ENCODE data around the gene CDKN2B.

Gene CDKN2B

DNA sequence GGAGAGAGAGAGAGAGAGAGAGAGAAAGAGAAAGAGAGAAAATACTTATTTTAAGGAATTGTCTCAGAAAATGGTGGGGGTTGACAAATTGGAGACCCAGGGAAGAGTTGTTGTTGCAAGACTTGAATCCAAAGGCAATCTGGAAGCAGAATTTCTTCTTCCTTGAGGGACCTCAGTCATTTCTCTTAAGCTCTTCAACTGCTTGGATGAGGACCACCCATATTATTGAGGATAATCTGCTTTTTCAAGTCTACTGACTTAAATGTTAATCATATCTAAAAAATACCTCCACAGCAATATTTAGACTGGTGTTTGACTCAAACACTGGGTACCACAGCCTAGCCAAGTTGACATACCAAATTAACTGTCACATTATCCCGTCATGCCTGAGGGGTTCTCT is 11.6 kb downstream of the CDKN2B start:
- H3K9me3 ChIP-seq = no peaks in the 10 kb centered on the region
- TF ChIP-seq, protein P1, sequence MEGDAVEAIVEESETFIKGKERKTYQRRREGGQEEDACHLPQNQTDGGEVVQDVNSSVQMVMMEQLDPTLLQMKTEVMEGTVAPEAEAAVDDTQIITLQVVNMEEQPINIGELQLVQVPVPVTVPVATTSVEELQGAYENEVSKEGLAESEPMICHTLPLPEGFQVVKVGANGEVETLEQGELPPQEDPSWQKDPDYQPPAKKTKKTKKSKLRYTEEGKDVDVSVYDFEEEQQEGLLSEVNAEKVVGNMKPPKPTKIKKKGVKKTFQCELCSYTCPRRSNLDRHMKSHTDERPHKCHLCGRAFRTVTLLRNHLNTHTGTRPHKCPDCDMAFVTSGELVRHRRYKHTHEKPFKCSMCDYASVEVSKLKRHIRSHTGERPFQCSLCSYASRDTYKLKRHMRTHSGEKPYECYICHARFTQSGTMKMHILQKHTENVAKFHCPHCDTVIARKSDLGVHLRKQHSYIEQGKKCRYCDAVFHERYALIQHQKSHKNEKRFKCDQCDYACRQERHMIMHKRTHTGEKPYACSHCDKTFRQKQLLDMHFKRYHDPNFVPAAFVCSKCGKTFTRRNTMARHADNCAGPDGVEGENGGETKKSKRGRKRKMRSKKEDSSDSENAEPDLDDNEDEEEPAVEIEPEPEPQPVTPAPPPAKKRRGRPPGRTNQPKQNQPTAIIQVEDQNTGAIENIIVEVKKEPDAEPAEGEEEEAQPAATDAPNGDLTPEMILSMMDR (IDR thresholded peaks at IDR 0.05) = no peak
- peaks cover 95% of the 10 kb centered on the region for H3K27me3 ChIP-seq
- H3K27ac ChIP-seq = no peak overlapping the region
- peaks cover 22 to 25% of the 10 kb centered on the region in 2 experiments for H3K4me1 ChIP-seq (ENCODE audit: control insufficient read depth in 1 of 2, insufficient read depth in 1 of 2, low read depth in 1 of 2, low read length in 1 of 2)
- H3K36me3 ChIP-seq = no peaks in the 10 kb centered on the region
- no peak overlapping the region for H3K4me3 ChIP-seq (ENCODE audit: low read depth in 1 of 2, low read length in 1 of 2)

DNA sequence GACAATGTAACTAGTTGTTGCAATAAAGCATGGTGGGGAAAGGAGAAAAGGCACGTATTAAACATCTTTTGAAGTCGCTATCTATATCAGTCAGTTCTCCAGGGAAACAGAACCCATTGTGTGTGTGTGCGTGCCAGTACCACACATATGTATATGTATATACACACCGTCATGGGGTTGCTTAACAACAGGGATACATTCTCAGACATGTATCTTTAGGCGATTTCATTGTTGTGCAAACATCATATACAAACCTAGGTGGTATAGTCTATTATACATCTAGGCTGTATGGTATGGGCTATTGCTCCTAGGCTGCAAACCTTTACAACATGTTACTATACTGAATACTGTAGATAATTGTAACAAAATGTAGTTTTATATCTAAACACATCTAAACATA is 12.2 kb downstream of the CDKN2B start:
- H3K4me3 ChIP-seq (ENCODE audit: low read depth in 1 of 2, low read length in 1 of 2) = no peak overlapping the region
- no peaks in the 10 kb centered on the region for H3K36me3 ChIP-seq
- H3K4me1 ChIP-seq (ENCODE audit: control insufficient read depth in 1 of 2, insufficient read depth in 1 of 2, low read depth in 1 of 2, low read length in 1 of 2) = peaks cover 22 to 25% of the 10 kb centered on the region in 2 experiments
- no peak overlapping the region for H3K27ac ChIP-seq
- no peaks in the 10 kb centered on the region for H3K9me3 ChIP-seq
- peaks cover 95% of the 10 kb centered on the region for H3K27me3 ChIP-seq
- TF ChIP-seq, protein P1 (IDR thresholded peaks at IDR 0.05) = no peak

DNA sequence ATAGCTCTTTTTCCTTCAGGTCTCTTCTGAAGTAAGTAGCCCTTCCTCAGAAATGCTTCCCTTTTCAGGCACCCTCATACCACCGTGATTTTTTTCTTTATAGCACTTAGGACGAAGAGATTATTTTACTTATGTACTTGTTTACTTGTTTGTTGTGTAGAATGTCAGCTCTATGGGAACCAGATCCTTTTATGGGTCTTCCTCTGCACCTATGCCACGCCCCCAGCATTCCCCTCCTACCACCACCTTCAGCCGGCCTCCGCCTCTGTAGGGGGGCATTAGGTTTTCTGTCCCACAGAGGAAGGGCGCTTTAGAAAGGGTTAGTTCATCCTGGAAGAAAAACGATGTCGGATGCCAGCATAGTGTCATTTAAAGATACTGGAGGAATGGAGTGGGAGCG is 12.7 kb downstream of the CDKN2B start:
- no peak overlapping the region for H3K27ac ChIP-seq
- H3K36me3 ChIP-seq = no peaks in the 10 kb centered on the region
- TF ChIP-seq, protein P1 (IDR thresholded peaks at IDR 0.05) = no peak

DNA sequence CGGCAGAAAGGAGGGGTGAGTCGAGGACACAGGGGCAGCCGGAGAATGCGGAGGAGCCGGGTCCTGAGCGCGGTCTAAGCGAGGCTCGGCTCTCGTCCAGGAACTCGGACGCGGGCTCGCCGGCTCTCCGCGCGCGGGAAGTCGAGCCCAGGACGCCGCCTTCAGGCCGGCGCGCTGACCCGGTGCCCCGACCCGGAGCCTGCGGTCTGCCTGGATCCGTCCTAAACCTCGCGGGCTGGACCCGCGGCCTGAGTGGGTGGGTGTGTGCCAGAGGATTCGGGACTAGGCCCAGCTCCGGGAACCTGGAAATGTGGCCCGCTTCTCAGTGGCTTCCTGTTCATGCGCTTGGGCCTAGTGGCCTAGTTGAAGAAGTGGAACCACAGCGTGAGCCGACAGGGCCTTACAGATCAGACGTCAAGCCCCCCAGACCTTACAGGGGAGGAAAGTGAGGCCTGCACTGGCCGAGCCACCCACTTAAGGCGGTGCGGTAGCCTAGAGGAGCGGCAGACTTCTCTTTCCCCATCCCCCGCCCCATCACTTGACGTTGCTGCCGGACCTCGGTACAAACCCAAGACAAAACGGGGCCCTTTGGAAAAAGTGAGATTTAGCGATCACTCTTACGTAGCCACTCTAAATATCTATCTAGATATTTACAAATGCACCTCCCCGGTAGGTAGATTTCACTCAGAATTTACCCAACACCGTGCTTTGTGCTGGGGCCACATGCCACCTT is 13.3 kb downstream of the CDKN2B start:
- Histone ChIP-seq H3K27me3 (peaks cover 95% of the 10 kb centered on the region), H3K4me1 (ENCODE audit: control insufficient read depth in 1 of 2, insufficient read depth in 1 of 2, low read depth in 1 of 2, low read length in 1 of 2) (peaks cover 22 to 25% of the 10 kb centered on the region in 2 experiments), H3K27ac (peak overlapping the region; percentile 70), H3K4me3 (ENCODE audit: low read depth in 1 of 2, low read length in 1 of 2) (peak overlapping the region; percentile 71 to 79), H3K9me3 (no peaks in the 10 kb centered on the region), H3K36me3 (no peaks in the 10 kb centered on the region)
- TF ChIP-seq, protein P1 (IDR thresholded peaks at IDR 0.05) = no peak

More for the DNA sequence above, 12.7 kb downstream of the CDKN2B start:
- no peak overlapping the region for H3K4me3 ChIP-seq (ENCODE audit: low read depth in 1 of 2, low read length in 1 of 2)
- peaks cover 22 to 25% of the 10 kb centered on the region in 2 experiments for H3K4me1 ChIP-seq (ENCODE audit: control insufficient read depth in 1 of 2, insufficient read depth in 1 of 2, low read depth in 1 of 2, low read length in 1 of 2)
- H3K9me3 ChIP-seq = no peaks in the 10 kb centered on the region
- peaks cover 95% of the 10 kb centered on the region for H3K27me3 ChIP-seq

DNA sequence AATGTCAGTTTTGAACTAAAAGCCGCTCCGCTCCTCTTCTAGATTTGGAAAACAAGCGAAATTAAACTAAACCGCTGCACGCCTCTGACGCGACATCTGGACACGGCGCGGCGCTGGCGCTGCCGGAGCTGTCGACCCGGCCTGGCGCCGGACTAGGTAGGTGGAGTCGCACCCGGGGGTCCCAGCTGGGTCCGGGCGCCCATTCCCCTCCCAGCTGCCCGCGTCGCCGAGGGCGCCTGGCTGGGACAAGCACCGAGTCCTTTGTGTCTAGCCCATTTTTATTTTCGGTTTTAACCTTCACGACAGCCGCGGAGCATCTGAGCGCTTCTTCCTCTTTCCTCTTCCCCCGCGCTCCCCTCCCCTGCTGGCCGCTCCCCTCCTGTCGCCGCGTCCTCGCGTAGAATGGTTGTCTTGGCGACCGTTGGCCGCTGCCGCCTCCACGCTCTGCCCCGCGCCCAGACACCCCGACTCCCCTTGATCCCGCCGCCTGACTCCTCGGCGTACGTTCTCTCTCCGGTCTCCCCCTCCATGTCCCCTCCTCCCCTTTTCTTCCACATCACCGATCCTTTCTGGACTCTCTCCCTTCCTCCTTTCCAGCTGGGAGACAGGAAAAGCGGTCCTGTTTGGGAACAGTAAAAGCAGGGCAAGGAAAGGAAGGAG is 14.0 kb downstream of the CDKN2B start:
- Histone ChIP-seq H3K9me3 (no peaks in the 10 kb centered on the region), H3K4me1 (ENCODE audit: control insufficient read depth in 1 of 2, insufficient read depth in 1 of 2, low read depth in 1 of 2, low read length in 1 of 2) (peaks cover 22 to 26% of the 10 kb centered on the region in 2 experiments), H3K4me3 (ENCODE audit: low read depth in 1 of 2, low read length in 1 of 2) (peak overlapping the region; percentile 71 to 79), H3K27ac (peak overlapping the region; percentile 70), H3K27me3 (peaks cover 95% of the 10 kb centered on the region), H3K36me3 (no peaks in the 10 kb centered on the region)
- TF ChIP-seq, protein P1 (IDR thresholded peaks at IDR 0.05) = no peak

All from neutrophil (primary cell).